Measurements from ENCODE around the gene MRPL57.
"Not testable (repeated sequence)": the region's sequence is repeated elsewhere in the genome, so short reads cannot be mapped to it uniquely, and the experiment has no call there.

MRPL57 gene

DNA sequence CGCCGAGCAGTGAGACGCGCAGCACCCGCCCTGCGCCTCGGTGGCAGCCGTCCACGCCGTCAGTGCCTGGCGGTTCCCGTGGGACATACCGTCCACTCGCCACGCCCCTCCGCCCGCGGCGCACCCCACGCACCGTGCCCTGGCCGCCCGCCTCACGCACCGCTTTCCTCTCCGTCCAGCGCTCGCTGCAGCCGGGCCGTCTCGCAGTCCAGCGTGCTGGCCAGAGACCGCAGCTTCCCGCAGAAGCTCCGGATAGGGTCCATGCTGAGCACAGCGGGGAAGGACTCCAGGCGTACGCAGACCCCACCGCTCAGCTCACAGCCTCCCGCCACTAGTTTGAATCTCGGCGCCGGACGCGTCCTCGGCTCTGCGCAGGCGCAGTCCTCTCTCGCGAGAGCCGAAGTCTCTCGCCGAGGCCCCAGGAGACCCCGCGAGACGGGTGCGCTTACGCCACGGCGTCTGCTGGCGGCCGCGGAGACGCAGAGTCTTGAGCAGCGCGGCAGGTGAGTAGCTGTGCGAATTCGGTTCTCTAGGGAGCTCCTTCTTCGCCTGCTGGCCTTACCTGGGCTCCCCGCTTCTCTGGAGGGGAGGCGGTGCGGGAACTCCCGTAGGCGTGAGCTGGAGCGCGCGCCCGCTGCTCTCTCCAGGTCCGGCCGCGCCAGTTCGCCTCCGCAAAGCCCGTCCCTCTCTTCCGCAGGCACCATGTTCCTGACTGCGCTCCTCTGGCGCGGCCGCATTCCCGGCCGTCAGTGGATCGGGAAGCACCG, at the start of gene MRPL57, which contains the start of gene SKA3:
MRPL57 (plus strand) TSS at position 444 of the 767 bp plus-strand sequence; CDS start at position 703, 259 bp downstream.
SKA3 (minus strand) TSS at position 338 of the 767 bp plus-strand sequence; CDS start at position 263, 75 bp downstream.
- DNase-seq (ENCODE audit: low read depth in 3 of 3, low spot score in 1 of 3) = peak; percentile 84 to 90 (median 90)

DNA sequence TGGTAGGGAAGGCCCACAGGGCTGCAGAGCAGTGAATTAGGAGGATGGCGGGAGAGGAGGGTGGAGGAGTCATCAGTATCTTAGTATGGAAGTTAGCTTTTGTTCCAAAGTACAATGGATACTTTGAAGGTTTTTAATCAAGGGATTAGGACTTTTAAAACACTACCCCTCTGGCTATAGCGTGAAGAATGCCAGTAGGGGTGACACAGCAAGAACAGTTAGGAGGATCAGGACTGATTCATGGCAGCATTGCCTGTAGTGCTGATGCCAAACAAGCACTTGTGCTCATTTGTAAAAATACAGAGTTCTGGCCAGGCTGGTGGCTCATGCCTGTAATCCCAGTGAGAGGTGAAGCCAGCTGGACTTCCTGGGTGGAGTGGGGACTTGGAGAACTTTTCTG, 46.3 kb upstream of the MRPL57 start:
- DNase-seq (ENCODE audit: low read depth in 3 of 3, low spot score in 1 of 3) = no peak

DNA sequence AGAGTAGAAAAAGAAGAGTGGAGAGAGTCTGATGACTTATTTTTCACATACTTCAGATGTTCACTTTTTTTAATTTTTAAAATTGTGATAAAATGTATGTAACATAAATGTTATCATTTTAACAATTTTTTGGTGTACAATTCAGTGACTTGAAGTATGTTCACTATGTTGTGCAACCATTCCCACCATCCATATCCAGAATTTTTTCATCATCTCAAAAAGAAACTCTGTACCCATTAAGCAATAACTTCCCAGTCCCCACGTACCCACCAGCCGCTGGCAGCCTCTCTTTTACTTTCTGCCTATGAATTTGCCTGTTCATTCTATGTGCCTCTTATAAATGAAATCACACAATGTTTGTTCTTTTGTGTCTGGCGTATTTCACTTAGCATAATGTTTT, 43.4 kb upstream of the MRPL57 start:
- no peak for DNase-seq (ENCODE audit: low read depth in 3 of 3, low spot score in 1 of 3)

DNA sequence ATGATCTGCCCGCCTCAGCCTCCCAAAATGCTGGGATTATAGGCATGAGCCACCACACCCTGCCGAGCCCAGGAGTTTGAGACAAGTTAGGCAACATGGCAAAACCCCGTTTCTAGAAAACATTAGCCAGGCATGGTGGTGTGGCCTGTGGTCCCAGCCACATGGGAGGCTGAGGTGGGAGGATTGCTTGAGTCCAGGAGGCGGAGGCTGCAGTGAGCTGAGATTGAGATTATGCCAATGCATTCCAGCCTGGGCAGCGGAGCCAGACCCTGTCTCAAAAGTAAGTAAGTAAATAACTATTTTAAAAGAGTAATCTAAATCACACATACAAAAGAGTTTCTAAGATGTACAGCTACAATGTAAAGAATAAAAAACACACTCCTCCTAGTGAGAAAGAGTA, 42.0 kb upstream of the MRPL57 start:
- no peak for DNase-seq (ENCODE audit: low read depth in 3 of 3, low spot score in 1 of 3)

DNA sequence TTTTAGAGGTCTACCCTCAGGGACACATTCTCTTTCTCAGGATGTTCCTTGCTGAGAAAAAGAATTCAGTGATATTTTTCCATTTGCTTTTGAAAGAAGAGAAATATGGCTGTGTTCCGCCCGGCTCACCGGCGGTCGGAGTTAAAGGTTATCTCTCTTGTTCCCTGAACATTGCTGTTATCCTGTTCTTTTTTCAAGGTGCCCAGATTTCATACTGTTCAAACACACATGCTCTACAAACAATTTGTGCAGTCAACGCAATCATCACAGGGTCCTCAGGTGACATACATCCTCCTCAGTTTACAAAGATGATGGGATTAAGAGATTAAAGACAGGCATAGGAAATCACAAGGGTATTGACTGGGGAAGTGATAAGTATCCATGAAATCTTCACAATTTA, 40.6 kb upstream of the MRPL57 start:
- DNase-seq (ENCODE audit: low read depth in 3 of 3, low spot score in 1 of 3) = not testable (repeated sequence)

DNA sequence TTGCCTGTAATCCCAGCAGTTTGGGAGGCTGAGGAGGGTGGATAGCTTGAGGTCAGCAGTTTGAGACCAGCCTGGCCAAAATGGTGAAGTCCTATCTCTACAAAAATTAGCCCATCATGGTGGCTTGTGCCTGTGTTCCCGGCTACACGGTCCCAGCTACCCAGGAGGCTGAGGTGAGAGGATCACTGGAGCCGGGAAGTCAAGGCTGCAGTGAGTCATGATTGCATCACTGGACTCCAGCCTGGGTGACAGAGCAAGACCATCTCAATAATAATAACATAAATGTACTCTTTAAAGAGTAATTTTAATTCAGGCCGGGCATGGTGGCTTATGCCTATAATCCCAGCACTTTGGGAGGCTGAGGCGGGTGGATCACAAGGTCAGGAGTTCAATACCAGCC, 38.8 kb upstream of the MRPL57 start:
- DNase-seq (ENCODE audit: low read depth in 3 of 3, low spot score in 1 of 3) = no peak

DNA sequence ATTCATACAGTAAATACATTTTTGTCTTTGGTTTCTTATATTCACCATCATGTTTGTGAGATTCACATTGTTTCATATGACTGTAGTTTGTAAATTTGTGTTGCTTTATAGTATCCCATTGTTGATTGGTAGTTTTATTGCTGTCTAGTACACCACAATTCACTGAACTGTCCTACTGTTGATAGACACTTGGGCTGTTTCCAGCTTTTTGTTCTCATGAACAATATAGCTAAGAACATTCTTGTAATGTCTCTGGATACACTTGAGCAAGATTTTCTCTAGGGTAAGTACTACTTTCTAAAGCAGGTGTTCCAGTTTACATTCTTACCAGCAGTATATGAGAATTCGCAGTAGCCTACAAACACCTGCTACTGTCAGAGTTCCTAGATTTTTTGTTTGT, 37.9 kb upstream of the MRPL57 start:
- no peak for DNase-seq (ENCODE audit: low read depth in 3 of 3, low spot score in 1 of 3)

DNA sequence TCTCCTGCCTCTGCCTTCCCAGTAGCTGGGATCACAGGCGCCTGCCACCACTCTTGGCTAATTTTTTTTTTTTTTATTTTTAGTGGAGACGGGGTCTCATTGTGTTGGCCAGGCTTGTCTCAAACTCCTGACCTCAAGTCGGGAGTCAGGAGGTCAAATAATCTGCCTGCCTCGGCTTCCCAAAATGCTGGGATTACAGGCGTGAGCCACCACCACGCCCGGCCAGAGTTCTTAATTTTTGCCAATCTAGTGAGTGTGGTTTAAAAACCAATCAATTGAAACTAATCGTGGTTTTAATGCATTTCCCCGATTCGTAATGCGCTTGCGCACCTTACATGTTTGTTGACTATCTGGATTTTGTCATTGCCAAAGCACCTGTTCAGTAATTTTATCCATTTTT, 37.1 kb upstream of the MRPL57 start:
- no peak for DNase-seq (ENCODE audit: low read depth in 3 of 3, low spot score in 1 of 3)

DNA sequence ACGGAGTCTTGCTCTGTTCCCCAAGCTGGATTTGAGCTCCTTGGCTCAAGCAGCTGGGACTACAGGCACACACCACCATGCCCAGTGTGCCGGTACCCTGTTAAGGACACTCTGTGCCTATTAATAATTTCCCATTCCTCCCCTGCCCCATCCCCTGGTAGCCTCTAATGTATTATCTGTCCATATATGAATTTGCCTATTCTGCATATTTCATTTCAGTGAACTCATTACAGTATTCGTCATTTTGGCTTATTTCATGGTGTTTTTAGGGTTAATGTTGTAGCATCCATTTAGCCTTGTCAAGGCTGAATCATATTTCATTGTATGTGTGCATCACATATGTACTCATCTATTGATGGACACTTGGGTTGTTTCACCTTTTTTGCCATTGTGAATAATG, 33.7 kb upstream of the MRPL57 start:
- DNase-seq (ENCODE audit: low read depth in 3 of 3, low spot score in 1 of 3) = no peak

DNA sequence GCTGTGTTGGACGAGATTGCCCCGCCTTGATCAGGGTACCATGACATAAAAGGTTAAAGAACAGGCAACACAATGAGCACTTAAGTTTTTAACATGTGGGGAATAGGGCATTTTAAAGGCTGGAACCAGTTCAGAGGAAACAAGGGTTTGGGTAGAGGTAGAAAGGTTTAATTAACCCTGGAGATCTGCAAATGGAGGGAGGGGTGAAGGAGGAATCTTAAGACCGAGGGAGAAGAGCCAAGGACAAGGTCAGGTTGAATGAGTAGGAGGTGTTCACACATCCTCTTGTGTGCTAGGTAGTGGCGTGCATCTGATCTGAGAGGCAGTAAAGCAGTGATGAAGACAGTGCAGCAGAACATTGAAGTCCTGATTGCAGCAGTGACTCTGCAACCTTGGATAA, 28.6 kb upstream of the MRPL57 start:
- DNase-seq (ENCODE audit: low read depth in 3 of 3, low spot score in 1 of 3) = no peak

DNA sequence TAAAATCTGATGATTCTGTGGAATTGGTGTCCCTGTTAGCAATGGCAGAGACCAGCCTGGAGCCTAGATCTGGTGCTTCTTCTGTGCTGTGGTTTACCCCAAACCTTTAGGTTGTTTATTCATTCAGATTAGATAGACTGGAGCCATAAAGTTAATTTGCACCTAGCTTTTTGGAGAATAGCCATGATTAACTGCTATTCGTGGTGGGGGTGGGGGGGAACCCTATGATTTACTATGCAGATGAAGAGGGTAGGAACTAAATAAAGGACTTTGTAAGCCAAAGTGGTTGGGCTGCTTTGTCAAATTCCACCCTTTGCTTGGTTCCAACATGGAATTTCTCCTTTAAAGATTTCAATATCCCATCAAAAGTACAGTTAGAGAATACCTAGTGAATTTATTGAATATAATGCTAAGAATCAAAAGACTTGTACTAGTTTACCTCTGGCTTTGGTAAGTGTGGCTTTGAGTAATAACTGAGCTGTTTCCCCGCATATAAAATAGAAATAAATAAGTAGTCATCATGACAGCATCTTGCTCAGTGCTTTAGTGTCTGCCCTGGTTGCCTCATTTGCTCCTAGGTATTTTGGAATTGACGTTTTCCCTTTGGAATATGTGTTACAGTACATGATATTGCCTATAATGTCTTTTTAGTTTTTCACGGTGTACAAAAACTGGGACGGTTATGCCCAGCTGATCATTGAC, 27.8 kb upstream of the MRPL57 start:
- no peak for DNase-seq (ENCODE audit: low read depth in 3 of 3, low spot score in 1 of 3)

DNA sequence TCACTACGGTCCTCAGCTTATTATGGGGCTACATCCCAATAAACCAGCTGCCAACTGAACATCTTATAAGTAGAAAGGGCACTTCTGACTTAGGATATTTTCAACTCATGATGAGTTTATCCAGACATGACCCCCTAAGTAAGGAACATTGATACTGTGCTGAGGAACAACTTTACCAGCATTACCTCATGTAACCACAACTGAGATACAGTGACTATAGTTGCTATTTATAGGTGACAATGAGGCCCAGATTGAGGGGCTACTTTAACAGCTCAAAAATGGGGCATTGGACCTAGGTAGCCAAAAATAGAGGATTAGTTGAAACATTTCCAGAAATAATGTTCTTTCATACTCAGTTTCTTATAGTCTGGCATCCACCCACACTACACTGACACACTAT, 26.9 kb upstream of the MRPL57 start:
- no peak for DNase-seq (ENCODE audit: low read depth in 3 of 3, low spot score in 1 of 3)

DNA sequence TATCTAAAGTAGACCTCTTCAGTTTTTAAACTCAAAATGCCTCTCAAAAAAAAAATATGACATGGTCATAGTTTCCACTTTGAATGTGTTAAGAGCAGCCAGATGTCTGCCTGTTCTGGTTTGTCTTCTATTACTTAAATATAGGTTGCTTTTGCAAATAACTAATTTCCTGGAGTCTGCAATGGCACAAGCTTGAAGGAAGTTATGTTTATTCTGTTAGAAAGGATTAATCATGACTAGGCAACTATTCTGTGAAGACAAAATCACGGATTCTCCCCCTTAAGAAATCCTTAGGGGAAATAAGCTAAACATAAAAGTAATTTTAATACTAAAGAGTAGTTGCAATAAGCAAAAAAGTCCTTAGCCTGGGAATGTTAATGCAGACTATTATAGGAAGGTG, 26.4 kb upstream of the MRPL57 start:
- no peak for DNase-seq (ENCODE audit: low read depth in 3 of 3, low spot score in 1 of 3)

DNA sequence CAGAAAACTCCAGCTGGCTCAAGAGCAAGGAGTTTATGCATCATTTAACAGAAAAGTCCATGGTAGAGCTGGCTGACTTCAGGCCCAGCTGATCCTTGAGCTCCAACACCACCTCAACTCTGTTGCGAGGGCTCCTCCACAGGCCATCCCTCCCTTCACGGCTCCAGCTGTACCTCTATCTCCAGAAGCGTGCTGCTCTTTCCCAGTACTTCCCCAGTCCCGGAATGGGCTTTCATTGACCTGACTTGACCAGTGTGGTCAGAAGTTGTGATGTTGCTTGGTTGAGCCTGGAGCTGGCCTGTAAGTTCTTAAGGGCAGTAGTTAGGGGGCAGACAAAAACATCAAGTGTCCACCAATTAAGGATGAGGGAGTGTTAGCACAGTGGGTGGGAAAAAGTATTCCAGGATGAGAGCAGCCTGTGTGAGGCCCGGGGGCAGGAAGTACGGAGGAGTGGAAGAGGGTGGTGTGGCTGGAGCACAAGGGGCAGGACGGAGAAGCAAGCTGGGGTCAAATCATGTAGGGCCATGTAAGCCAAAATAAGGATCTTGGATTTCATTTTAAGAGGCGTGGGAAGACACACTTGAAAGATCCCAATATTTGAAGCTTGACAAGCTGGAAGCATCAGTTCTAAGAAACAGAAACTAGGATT, 24.1 kb upstream of the MRPL57 start:
- no peak for DNase-seq (ENCODE audit: low read depth in 3 of 3, low spot score in 1 of 3)

DNA sequence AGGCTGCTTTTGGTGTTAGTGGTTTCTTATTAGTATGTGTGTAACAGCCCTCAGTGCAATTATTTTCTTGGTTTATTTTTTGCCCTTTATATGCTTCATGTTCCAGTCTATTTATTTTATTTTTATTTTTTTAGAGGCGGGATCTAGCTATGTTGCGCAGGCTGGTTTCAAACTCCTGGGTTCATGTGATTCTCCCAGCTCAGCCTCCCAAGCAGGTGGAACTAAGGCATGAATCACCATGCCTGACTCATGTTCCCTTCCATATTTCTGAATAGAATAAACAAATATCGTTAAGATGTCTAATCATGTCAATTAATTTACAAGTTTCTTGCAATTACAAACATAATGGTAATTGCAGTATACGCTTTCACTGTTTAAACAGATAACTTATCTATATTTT, 11.8 kb upstream of the MRPL57 start:
- no peak for DNase-seq (ENCODE audit: low read depth in 3 of 3, low spot score in 1 of 3)

DNA sequence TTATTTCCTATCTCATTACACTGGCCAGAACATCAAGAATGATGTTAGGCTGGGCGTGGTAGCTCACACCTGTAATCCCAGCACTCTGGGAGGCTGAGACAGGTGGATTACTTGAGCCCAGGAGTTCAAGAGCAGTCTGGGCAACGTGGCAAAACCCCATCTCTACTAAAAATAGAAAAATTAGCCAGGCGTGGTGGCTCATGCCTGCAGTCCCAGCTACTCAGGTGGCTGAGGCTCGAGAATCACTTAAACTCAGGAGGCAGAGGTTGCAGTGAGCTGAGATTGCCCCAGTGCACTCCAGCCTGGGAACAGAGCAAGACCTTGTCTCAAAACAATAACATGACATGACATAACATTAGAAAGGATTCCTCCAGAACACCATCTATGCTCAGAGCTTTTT, 10.9 kb upstream of the MRPL57 start:
- not testable (repeated sequence) for DNase-seq (ENCODE audit: low read depth in 3 of 3, low spot score in 1 of 3)

DNA sequence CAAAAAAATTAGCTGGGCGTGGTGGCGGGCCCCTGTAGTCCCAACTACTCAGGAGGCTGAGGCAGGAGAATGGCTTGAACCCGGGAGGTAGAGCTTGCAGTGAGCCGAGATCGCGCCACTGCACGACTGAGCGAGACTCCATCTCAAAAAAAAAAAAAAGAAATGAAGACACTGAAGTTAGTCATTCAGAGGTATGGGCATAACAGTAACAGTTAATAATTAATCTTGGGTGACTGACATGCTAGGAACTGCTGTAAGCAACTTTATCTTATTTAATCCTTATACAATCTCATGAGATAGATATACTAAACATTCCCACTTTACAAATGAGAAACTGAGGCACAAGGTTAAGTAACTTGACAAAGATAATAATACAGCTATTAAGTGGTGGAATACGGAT, 5.0 kb upstream of the MRPL57 start:
- DNase-seq (ENCODE audit: low read depth in 3 of 3, low spot score in 1 of 3) = no peak

DNA sequence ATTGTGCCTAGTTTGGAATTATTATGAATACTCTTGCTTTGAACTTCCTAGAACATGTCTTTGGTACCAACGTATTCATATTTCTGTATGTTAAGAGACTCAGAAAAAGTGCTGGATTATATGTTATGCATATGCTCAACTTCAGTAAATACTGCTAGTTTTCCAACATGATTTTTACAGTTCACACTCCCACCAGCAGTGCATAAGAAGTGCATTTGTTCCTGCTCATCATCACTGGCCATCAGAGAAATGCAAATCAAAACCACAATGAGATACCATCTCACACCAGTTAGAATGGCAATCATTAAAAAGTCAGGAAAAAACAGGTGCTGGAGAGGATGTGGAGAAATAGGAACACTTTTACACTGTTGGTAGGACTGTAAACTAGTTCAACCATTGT, 2.7 kb upstream of the MRPL57 start:
- DNase-seq (ENCODE audit: low read depth in 3 of 3, low spot score in 1 of 3) = not testable (repeated sequence)

DNA sequence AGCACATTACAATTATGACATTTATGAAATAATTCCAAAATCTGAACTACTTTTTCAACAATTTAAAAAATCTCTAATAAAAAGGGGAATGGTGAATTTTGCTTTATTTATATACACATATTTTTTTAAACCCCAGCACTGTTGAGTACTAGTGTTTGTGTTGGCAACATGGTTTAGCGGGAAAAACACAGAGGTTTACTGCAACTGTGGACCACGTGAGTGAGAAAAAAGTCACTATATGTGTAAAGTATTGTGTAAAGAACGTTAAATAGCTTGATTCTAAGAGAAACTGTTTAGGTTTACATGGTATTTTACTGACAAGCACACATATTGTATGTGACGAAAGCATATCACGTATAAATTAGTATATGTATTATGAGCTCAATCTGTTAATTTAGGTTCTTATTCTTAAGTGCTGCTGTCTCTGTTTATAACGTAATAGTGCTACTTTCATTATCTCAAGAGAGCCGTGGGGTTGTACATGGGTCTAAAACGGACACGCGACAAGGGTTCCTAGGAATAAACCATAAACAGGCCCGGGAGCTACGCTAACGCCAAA, 723 bp upstream of the MRPL57 start:
- no peak for DNase-seq (ENCODE audit: low read depth in 3 of 3, low spot score in 1 of 3)

DNA sequence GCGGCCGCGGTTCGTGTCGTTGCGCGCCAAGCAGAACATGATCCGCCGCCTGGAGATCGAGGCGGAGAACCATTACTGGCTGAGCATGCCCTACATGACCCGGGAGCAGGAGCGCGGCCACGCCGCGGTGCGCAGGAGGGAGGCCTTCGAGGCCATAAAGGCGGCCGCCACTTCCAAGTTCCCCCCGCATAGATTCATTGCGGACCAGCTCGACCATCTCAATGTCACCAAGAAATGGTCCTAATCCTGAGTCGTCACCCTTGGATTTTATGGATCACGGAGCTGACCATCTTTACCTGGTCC, 475 bp downstream of the MRPL57 start:
- peak; percentile 2 to 34 (median 5) for DNase-seq (ENCODE audit: low read depth in 3 of 3, low spot score in 1 of 3)

DNA sequence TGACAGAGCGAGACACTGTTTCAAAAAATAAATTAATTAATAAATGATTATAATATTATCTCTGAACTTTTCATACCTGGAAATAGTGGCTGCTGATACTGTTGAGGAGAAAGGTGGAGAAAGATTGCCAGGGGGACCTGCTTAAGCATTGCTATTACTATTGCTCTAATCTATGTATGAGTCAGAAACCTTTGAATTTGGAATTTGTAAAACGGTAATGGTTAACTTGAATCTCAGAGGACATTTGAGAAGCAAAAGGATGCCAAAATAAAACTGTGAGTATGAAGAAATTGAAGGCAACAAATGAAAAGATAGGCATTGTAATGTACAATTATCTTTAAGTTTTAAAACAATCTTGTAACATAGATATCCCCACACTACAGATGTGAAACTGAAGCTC, 5.2 kb downstream of the MRPL57 start:
- no peak for DNase-seq (ENCODE audit: low read depth in 3 of 3, low spot score in 1 of 3)

DNA sequence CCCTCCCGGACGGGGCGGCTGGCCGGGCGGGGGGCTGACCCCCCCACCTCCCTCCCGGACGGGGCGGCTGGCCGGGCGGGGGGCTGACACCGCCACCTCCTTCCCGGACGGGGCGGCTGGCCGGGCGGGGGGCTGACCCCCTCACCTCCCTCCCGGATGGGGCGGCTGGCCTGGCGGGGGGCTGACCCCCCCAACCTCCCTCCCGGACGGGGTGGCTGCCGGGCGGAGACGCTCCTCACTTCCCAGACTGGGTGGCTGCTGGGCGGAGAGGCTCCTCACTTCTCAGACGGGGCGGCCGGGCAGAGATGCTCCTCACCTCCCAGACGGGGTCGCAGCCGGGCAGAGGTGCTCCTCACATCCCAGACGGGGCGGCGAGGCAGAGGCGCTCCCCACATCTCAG, 10.0 kb downstream of the MRPL57 start:
- not testable (repeated sequence) for DNase-seq (ENCODE audit: low read depth in 3 of 3, low spot score in 1 of 3)
